ENCODE data around the gene IL1RAP.

Gene IL1RAP

DNA sequence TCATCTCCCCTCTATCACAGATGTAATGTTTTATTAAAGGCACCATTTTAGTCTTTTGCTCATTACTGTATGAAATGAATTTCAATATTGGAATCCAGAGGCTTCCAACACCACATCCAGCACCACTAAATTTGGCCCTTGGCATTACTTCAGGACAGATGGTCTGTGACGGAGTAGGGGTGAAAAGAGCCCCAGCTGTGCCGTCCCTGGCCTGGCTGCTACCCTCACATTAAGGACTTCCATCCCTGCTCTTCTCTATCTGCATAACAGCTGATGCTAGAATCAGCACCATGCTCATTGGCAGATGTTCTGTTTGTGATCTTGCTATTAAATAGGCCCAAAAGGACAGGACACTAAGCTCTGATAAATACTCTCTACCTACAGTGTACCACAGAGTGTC is 152.9 kb downstream of the IL1RAP start:
- Histone ChIP-seq H3K79me2 (ENCODE audit: insufficient read depth, low read length) (no peaks in the 10 kb centered on the region), H3K27ac (ENCODE audit: low read depth, low read length) (no peak overlapping the region), H3K9ac (ENCODE audit: low read length) (no peak overlapping the region), H3K4me2 (ENCODE audit: low read depth, low read length, poor library complexity, severe bottlenecking) (no peak overlapping the region), H3F3A (ENCODE audit: insufficient read depth) (no peaks in the 10 kb centered on the region), H3K4me3 (ENCODE audit: insufficient read depth, low read length, poor library complexity, severe bottlenecking) (no peak overlapping the region), H3K36me3 (ENCODE audit: low read length) (no peaks in the 10 kb centered on the region), H2AFZ (ENCODE audit: low read depth, low read length, severe bottlenecking) (no peak overlapping the region), H4K20me1 (ENCODE audit: low read depth, low read length) (no peaks in the 10 kb centered on the region), H3K9me2 (replicated peaks; ENCODE audit: insufficient read depth, low read length) (no peaks in the 10 kb centered on the region), H3K27me3 (ENCODE audit: low read length) (no peaks in the 10 kb centered on the region), H3K9me3 (ENCODE audit: insufficient read depth, low read length) (no peaks in the 10 kb centered on the region)
- TF ChIP-seq, protein P1, sequence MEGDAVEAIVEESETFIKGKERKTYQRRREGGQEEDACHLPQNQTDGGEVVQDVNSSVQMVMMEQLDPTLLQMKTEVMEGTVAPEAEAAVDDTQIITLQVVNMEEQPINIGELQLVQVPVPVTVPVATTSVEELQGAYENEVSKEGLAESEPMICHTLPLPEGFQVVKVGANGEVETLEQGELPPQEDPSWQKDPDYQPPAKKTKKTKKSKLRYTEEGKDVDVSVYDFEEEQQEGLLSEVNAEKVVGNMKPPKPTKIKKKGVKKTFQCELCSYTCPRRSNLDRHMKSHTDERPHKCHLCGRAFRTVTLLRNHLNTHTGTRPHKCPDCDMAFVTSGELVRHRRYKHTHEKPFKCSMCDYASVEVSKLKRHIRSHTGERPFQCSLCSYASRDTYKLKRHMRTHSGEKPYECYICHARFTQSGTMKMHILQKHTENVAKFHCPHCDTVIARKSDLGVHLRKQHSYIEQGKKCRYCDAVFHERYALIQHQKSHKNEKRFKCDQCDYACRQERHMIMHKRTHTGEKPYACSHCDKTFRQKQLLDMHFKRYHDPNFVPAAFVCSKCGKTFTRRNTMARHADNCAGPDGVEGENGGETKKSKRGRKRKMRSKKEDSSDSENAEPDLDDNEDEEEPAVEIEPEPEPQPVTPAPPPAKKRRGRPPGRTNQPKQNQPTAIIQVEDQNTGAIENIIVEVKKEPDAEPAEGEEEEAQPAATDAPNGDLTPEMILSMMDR (IDR thresholded peaks at IDR 0.05; ENCODE audit: insufficient read depth, low read length, poor library complexity, severe bottlenecking) = no peak
- no peak for TF ChIP-seq EZH2phosphoT487 (conservative IDR thresholded peaks at IDR 0.05; ENCODE audit: low read length)

DNA sequence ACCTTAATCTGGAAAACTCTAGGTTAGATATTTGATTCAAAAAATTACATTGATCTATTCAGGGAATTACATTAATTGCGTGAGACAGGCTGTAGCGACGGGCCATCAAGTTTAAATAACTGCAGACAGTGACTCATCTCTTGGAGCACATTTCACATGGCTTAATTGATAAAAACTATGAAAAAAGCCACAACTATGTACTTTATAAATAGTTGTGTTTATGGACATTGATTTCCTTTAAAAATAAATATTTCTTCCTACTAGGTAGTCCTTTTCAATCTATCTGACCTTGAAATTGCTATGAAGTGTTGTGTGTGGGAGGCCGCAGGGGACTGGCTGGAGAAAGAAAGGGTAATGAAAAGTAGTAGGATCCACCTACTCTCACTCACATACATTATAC is 157.8 kb downstream of the IL1RAP start:
- no peak overlapping the region for H3K4me3 ChIP-seq (ENCODE audit: insufficient read depth, low read length, poor library complexity, severe bottlenecking)
- TF ChIP-seq, protein P1 (IDR thresholded peaks at IDR 0.05; ENCODE audit: insufficient read depth, low read length, poor library complexity, severe bottlenecking) = no peak
- TF ChIP-seq EZH2phosphoT487 (conservative IDR thresholded peaks at IDR 0.05; ENCODE audit: low read length) = no peak
- H3K27ac ChIP-seq (ENCODE audit: low read depth, low read length) = no peak overlapping the region
- H3K9me2 ChIP-seq (replicated peaks; ENCODE audit: insufficient read depth, low read length) = no peaks in the 10 kb centered on the region
- no peak overlapping the region for H3K4me2 ChIP-seq (ENCODE audit: low read depth, low read length, poor library complexity, severe bottlenecking)
- no peaks in the 10 kb centered on the region for H3K9me3 ChIP-seq (ENCODE audit: insufficient read depth, low read length)
- no peaks in the 10 kb centered on the region for H3K27me3 ChIP-seq (ENCODE audit: low read length)
- H3K79me2 ChIP-seq (ENCODE audit: insufficient read depth, low read length) = no peaks in the 10 kb centered on the region
- no peak overlapping the region for H3K9ac ChIP-seq (ENCODE audit: low read length)
- no peaks in the 10 kb centered on the region for H3F3A ChIP-seq (ENCODE audit: insufficient read depth)
- H4K20me1 ChIP-seq (ENCODE audit: low read depth, low read length) = no peaks in the 10 kb centered on the region
- no peak overlapping the region for H2AFZ ChIP-seq (ENCODE audit: low read depth, low read length, severe bottlenecking)
- no peaks in the 10 kb centered on the region for H3K36me3 ChIP-seq (ENCODE audit: low read length)

DNA sequence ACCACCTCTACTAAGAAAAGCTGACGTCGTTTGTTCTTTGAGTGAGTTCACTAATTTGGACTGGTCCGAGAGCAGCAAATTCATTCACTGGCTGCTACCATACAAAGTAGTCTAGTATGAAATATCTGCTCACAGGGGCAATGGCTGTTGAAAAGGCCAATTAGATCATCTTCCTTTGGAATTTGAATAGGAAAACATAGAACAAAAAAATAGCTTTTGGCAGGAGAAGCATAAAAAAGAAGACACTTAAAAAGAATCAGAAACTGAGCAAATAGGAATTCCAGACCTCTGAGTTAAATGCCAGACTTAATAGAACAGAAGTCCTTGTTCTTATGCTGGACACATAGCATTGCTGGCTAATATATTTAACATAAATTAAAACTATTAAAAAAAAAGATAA is 159.3 kb downstream of the IL1RAP start:
- no peak overlapping the region for H3K4me2 ChIP-seq (ENCODE audit: low read depth, low read length, poor library complexity, severe bottlenecking)
- no peaks in the 10 kb centered on the region for H4K20me1 ChIP-seq (ENCODE audit: low read depth, low read length)
- H3K9me3 ChIP-seq (ENCODE audit: insufficient read depth, low read length) = no peaks in the 10 kb centered on the region
- H3K79me2 ChIP-seq (ENCODE audit: insufficient read depth, low read length) = no peaks in the 10 kb centered on the region
- H3K27ac ChIP-seq (ENCODE audit: low read depth, low read length) = no peak overlapping the region
- H3K4me3 ChIP-seq (ENCODE audit: insufficient read depth, low read length, poor library complexity, severe bottlenecking) = no peak overlapping the region
- no peak for TF ChIP-seq EZH2phosphoT487 (conservative IDR thresholded peaks at IDR 0.05; ENCODE audit: low read length)
- TF ChIP-seq, protein P1 (IDR thresholded peaks at IDR 0.05; ENCODE audit: insufficient read depth, low read length, poor library complexity, severe bottlenecking) = no peak
- no peaks in the 10 kb centered on the region for H3F3A ChIP-seq (ENCODE audit: insufficient read depth)
- no peaks in the 10 kb centered on the region for H3K27me3 ChIP-seq (ENCODE audit: low read length)
- no peaks in the 10 kb centered on the region for H3K36me3 ChIP-seq (ENCODE audit: low read length)
- no peak overlapping the region for H2AFZ ChIP-seq (ENCODE audit: low read depth, low read length, severe bottlenecking)
- no peaks in the 10 kb centered on the region for H3K9me2 ChIP-seq (replicated peaks; ENCODE audit: insufficient read depth, low read length)
- no peak overlapping the region for H3K9ac ChIP-seq (ENCODE audit: low read length)
